IPS-NIHi11 (cell line): Measurements from ENCODE around the gene XKR7.
A peak's percentile ranks its signal among the peaks of the same experiment; 100 is the strongest.

Source experiments
- DNase-seq: peaks from one replicate; pipeline ENCODE4 v3.0.0; 2012; ENCODE audit warnings: mixed read lengths, low spot score

XKR7 gene

GRCh38 chr20:32040142-32040953 is 72.4 kb downstream of the XKR7 start:
- peak; percentile 52 for DNase-seq

GRCh38 chr20:32045999-32046398 is 78.0 kb downstream of the XKR7 start:
- DNase-seq = no peak

- no peak for DNase-seq
Observed at GRCh38 chr20:32050324-32050841, 82.4 kb downstream of the XKR7 start.

GRCh38 chr20:32050851-32051556 is 83.1 kb downstream of the XKR7 start:
- DNase-seq = peak; percentile 50

- no peak for DNase-seq
Observed at GRCh38 chr20:32051720-32052089, 83.8 kb downstream of the XKR7 start.

GRCh38 chr20:32052090-32052777 is 84.3 kb downstream of the XKR7 start, which contains the start of gene HCK:
Gene HCK (plus strand): TSS chr20:32052242.
- peak; percentile 51 for DNase-seq

- DNase-seq = peak; percentile 68
Observed at GRCh38 chr20:32052778-32053362, 84.9 kb downstream of the XKR7 start.
